Measurements from ENCODE around the gene CHRNA5.

CHRNA5 gene

DNA sequence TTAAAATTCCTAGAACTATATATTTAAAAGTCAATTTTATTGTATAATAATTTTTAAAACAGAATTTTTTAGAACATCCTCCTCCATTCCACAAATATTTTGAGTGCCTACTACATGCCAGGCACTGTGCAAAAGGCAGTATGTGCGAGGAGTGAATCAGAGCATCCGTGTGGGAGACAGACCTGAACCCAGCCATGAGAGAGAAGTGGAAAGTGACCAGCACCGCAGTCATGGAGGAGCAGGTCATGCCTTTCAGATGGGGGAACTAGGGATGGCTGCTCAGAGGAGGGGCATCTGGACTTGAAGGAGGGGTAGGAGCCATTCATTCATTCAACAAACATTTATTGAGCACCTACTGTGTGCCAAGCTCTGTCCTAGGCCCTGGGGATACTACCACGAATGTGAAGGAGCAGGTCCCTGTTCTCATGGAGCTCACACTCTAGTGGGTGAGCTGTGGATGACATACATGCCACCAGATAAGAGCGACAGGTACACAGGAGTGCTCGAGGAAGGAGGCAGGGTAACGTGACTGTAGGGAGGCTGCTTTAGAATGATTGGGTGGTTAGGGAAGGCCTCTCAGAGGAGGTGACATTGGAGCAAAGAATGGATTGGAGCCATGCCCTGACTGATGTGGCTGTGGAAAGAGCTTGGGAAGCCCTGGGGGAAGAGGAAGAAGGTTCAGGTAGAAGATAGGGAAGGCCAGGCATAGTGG, 58.6 kb downstream of the CHRNA5 start:
- H3K27ac ChIP-seq, result no peak overlapping the region
- TF ChIP-seq CTCF (conservative IDR thresholded peaks at IDR 0.05), result no peak

DNA sequence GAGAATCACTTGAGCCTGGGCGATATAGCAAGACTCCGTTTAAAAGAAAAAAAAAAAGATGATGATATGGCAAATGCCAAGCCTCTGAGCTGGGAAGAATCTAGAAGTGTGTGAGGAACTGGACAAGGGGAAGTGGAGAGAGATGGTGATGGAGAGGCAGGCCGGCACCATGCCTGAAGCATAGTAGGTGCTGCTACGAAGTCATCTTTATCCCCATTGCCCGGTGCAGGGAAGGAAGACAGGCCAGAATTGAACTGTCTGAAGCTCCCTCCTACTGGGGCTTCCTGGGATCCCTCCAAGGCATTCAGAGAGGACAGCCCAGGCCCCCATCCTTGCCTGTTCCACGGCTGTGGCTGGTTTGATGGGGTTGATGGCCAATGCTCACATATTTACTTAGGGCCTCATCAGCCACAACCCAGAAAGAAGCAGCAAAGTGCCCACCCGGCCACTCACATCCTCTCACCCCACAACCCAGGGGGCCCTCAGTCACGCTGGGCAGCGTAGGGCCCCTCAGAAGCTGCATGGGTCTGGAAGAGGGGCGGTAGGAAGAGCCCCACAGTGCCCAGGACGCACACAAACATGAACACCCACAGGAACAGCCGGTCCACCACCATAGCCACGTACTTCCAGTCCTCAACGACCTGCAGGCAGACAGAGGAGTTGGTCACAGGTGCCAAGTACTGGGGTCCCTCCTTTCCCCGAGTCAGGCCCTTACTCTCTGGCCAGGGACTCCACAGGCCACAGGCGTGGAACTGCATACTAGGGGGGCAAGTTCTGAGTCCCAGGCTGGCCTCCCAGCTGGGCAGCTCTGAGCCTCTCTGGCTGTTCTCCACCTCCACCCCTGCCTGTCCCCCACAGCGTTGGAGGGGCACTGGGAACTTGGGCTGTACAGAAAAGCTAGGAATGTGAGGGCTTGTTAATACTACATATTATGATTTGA, 59.6 kb downstream of the CHRNA5 start:
- TF ChIP-seq CTCF (conservative IDR thresholded peaks at IDR 0.05), result no peak
- H3K27ac ChIP-seq, result no peak overlapping the region

DNA sequence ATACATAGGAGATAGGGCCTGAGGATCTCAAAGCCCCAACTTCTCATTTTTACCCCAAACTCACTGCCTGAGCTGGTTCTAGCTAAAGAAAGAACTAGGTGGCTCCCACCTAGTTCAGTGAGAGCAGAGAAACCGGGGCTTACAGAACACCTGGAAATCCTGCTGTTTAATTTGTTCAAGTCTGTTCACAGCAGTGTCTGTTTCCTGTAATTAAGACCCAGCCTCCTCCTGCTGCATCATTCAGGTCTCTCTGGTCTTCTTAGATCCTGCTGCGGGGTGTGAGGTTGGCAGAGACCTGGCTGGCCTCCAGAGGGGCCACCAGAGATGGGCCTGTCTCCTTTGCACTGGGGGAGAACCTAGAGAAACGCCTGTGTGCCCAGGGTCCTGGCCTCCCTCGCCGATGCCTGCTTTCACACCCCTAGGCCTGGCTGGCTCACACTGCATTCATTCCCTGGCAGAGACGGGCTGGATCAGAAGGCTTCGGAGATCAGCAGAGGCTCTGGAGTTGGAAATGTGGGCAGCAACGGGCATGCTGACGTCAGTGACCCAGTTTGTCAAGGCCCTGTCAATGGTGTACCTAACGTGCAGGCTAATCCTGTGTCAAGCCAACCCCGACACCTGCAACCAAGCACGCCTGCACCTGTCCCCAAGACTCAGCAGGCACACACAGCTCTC, 60.4 kb downstream of the CHRNA5 start:
- H3K27ac ChIP-seq, result no peak overlapping the region

GRCh38 chr15:78626381-78626995, 61.2 kb downstream of the CHRNA5 start:
- H3K27ac ChIP-seq, result no peak overlapping the region
- TF ChIP-seq CTCF (conservative IDR thresholded peaks at IDR 0.05), result no peak

More for the DNA sequence above, 60.4 kb downstream of the CHRNA5 start:
- TF ChIP-seq CTCF (conservative IDR thresholded peaks at IDR 0.05), result no peak

DNA sequence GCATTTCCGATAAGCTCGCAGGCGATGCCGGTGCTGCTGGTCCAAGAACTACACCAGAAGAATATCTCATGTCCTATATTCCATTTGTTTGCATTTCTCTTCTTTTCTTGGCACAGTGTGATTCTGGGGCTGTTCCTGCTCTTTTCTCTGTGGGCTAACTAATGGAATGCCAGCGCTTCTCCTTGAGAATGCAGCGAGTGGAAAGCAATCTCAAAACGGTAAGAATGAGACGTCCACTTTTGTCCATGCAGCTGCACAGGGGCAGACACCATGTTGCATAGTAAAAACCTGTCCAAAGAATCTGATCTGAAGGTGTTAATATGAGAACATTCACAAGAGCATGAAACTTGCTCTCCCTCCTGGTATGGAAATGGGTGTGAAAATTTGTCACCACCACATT, 62.0 kb downstream of the CHRNA5 start:
- TF ChIP-seq CTCF (conservative IDR thresholded peaks at IDR 0.05), result no peak
- no peak overlapping the region for H3K27ac ChIP-seq

- TF ChIP-seq CTCF (conservative IDR thresholded peaks at IDR 0.05), result no peak
- no peak overlapping the region for H3K27ac ChIP-seq
Observed at GRCh38 chr15:78628227-78628626, 62.9 kb downstream of the CHRNA5 start.

Data from VCaP (cell line).